Upper lobe of right lung (tissue), 1 donor: Measurements from ENCODE around the gene AGTPBP1. TPM values are rescaled to one million over a fixed set of nuclear protein-coding genes. Genes with fewer than 3 reads are reported as not detected.

ENCODE experiments used
- ATAC-seq: fragments of 200-7000 bp; cut with Tn5 transposase; one replicate; pipeline ENCODE4 v1.9.1; 2020; ENCODE audit warnings: mild to moderate bottlenecking, moderate library complexity
- DNase-seq: peaks from one replicate; pipeline ENCODE4 v3.0.0-alpha.2; 2020
- H3K27ac ChIP-seq: fragments of 200-600 bp; one replicate; pipeline ENCODE4 v1.8.0; 2022
- H3K27me3 ChIP-seq: fragments of 200-600 bp; one replicate; pipeline ENCODE4 v1.8.0; 2022; ENCODE audit warnings: mild to moderate bottlenecking
- H3K36me3 ChIP-seq: fragments of 200-600 bp; one replicate; pipeline ENCODE4 v1.8.0; 2022
- H3K4me1 ChIP-seq: fragments of 200-600 bp; one replicate; pipeline ENCODE4 v1.8.0; 2022
- H3K4me3 ChIP-seq: fragments of 200-600 bp; one replicate; pipeline ENCODE4 v1.8.0; 2022; ENCODE audit warnings: mild to moderate bottlenecking
- H3K9me3 ChIP-seq: fragments of 200-600 bp; one replicate; pipeline ENCODE4 v1.8.0; 2022
- CTCF ChIP-seq: fragments of 200-600 bp; IDR thresholded peaks from one replicate; pipeline ENCODE4 v1.8.0; 2022; ENCODE audit warnings: antibody characterized with exemption
- intact Hi-C: fragments of 100-400 bp; cut with DNase I; formaldehyde crosslinking; loops from one replicate; pipeline ENCODE4 v1.11.0; 2022
- total RNA-seq: library from RNA; stranded (reverse); fragmentation: NEBNext Ultra II Directional; extraction: Animal tissue kit (Norgen Biotek cat#: 25700); gene quantifications from one replicate; pipeline ENCODE4 v1.2.1, GENCODE V29; 2021
- donor health status: DM: no; HTN: yes; CAD: no; lungs with severe emphysema.

The AGTPBP1 gene
- total RNA-seq, 1 donor from 2014 or later: 51.7 TPM

GRCh38 chr9:85716031-85716877 lies 25.5 kb downstream of the AGTPBP1 start:
- Histone ChIP-seq H3K27ac (no peak overlapping the region), H3K36me3 (no peaks in the 10 kb centered on the region), H3K27me3 (no peaks in the 10 kb centered on the region), H3K4me1 (peaks cover 4% of the 10 kb centered on the region), H3K9me3 (no peaks in the 10 kb centered on the region), H3K4me3 (no peak overlapping the region)
- DNase-seq (no peak), ATAC-seq (peak; percentile 75)
- intact Hi-C loops: no loop called here
- TF ChIP-seq CTCF: no peak

GRCh38 chr9:85715587-85715986 lies 26.2 kb downstream of the AGTPBP1 start:
- TF ChIP-seq CTCF: no peak
- Histone ChIP-seq H3K4me1 (peaks cover 4% of the 10 kb centered on the region), H3K27me3 (no peaks in the 10 kb centered on the region), H3K4me3 (no peak overlapping the region), H3K36me3 (no peaks in the 10 kb centered on the region), H3K9me3 (no peaks in the 10 kb centered on the region), H3K27ac (no peak overlapping the region)
- no peak for DNase-seq
- peak; percentile 84 for ATAC-seq
- intact Hi-C loops: no loop called here

- no peak for TF ChIP-seq CTCF
- H3K27ac ChIP-seq: peak overlapping the region; percentile 24
- ATAC-seq: no peak
- intact Hi-C loops: no loop called here
- no peaks in the 10 kb centered on the region for H3K27me3 ChIP-seq
- no peaks in the 10 kb centered on the region for H3K9me3 ChIP-seq
- peaks cover 4% of the 10 kb centered on the region for H3K4me1 ChIP-seq
- H3K36me3 ChIP-seq: no peaks in the 10 kb centered on the region
- DNase-seq: no peak
- no peak overlapping the region for H3K4me3 ChIP-seq
These were observed 27.9 kb downstream of the AGTPBP1 start for GRCh38 chr9:85713897-85714296.

GRCh38 chr9:85704744-85705143 lies 37.0 kb downstream of the AGTPBP1 start:
- Histone ChIP-seq H3K27me3 (no peaks in the 10 kb centered on the region), H3K36me3 (no peaks in the 10 kb centered on the region), H3K4me3 (no peak overlapping the region), H3K27ac (no peak overlapping the region), H3K9me3 (no peaks in the 10 kb centered on the region), H3K4me1 (peaks cover 10% of the 10 kb centered on the region)
- intact Hi-C loops: no loop called here
- DNase-seq (no peak), ATAC-seq (no peak)
- no peak for TF ChIP-seq CTCF

GRCh38 chr9:85703398-85703797 lies 38.4 kb downstream of the AGTPBP1 start:
- no peak overlapping the region for H3K4me3 ChIP-seq
- intact Hi-C loops: no loop called here
- no peaks in the 10 kb centered on the region for H3K9me3 ChIP-seq
- H3K27ac ChIP-seq: no peak overlapping the region
- no peaks in the 10 kb centered on the region for H3K36me3 ChIP-seq
- TF ChIP-seq CTCF: no peak
- ATAC-seq (no peak), DNase-seq (no peak)
- H3K27me3 ChIP-seq: no peaks in the 10 kb centered on the region
- H3K4me1 ChIP-seq: peaks cover 10% of the 10 kb centered on the region
